Mesenteric fat pad (tissue), 1 donor: ENCODE measurements around the gene WNT8B. TPM values are rescaled to one million over a fixed set of nuclear protein-coding genes. Genes with fewer than 3 reads are reported as not detected.

Experiments used
- DNase-seq: peaks from one replicate; pipeline ENCODE4 v3.0.0-alpha.2; 2020; ENCODE audit warnings: low spot score
- total RNA-seq: library from RNA; stranded (reverse); fragmentation: NEBNext Ultra II Directional; extraction: Animal tissue kit (Norgen Biotek cat#: 25700); gene quantifications from one replicate; pipeline ENCODE4 v1.2.1, GENCODE V29; 2021
- donor health status: DM: yes; HTN: yes; CAD: no.

Gene WNT8B
- total RNA-seq, 1 donor from 2014 or later: not detected

DNA sequence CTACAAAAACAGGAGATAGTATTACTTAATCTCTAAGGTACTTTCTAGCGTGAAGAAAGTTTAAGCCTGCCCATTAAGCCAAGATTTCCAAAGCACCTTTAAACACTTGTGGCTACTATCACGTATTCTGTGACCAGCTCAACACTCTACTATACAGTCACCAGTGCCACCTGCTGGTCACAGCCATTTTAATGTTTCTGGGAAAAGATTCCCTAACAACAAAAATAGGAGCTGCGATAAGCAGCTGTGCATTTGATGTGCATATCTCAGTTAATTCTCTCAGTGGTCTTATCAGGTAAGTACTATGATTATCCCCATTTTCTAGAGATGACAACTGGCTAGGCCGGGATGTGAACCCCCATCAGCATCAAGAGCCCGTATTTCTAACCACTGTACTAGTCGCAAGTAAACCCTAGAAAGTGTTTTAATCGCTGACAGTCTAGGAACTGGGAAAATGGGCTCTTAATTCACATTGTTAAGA is 56.0 kb downstream of the WNT8B start:
- no peak for DNase-seq

GRCh38 chr10:100519311-100520051 is 56.7 kb downstream of the WNT8B start, which contains the start of gene SEC31B:
TSS of gene SEC31B (minus strand) at chr10:100519861. CDS start at chr10:100516952, 2,909 bp downstream.
- no peak for DNase-seq

DNA sequence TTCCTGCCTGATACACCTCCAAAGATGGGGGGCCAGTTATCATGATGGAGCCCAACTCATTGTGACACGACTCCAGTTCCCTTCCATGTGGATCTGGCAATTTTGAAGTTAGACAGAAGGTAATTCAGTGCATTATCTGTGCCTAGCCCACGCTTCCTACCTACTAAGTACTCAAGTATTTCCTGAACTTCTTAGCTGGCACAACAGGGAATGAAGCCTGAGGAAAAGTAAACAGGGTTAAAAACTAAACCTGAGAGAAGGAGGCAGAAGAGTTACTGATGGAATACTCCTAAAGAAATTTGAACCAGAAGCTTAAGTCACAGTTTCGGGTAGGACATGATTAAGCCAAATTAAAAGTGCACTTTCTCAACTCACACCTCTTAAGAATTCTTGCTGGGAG is 58.0 kb downstream of the WNT8B start:
- no peak for DNase-seq

DNA sequence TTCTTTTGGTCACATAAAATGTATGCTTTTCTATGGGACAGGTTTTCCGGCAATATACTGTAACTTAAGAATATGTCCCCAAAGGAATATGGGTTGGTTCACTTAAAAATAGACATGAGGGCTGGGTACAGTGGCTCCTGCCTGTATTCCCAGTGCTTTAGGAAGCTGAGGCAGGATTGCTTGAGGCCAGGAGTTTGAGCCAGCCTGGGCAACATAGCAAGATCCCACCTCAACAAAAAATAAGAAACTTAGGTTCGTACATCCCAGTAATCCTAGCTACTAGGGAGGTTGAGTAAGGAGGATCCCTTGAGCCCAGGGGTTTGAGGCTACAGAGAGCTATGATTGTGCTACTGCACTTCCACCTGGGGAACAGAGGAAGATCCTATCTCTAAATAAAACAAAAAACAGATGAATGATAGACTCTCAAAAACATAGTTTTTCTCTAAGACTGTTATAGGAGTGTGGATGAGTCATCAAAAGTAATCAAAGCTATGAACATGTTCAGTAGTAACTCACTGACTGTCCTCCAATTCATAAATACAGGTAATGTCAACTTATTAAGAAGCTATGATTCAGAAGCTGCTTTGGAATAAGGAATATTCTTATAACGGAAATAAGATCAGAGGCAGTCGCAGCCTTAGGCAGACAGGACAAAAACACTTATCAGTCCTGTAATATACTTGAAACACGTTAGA is 59.4 kb downstream of the WNT8B start:
- DNase-seq: no peak

GRCh38 chr10:100522945-100523344 is 60.1 kb downstream of the WNT8B start:
- DNase-seq: no peak

GRCh38 chr10:100524206-100524605 is 61.4 kb downstream of the WNT8B start:
- no peak for DNase-seq

- no peak for DNase-seq
Observed at GRCh38 chr10:100524638-100525037, 61.8 kb downstream of the WNT8B start.

GRCh38 chr10:100528123-100528886 is 65.5 kb downstream of the WNT8B start:
- DNase-seq: no peak

GRCh38 chr10:100528921-100529474 is 66.2 kb downstream of the WNT8B start:
- DNase-seq: no peak

GRCh38 chr10:100529475-100530298 is 66.9 kb downstream of the WNT8B start, which contains the start of gene NDUFB8:
TSS of gene NDUFB8 (minus strand) at chr10:100529871. CDS start at chr10:100529851, 20 bp downstream.
- DNase-seq: peak; percentile 97

- DNase-seq: no peak
Observed at GRCh38 chr10:100531761-100532160, 69.0 kb downstream of the WNT8B start.

Other genes with a start within 250 kb of the WNT8B start
- gene CHUK, start 233.4 kb upstream of the WNT8B start, total RNA-seq: 22.9 TPM
- 19.0 TPM for gene CWF19L1, start 195.4 kb upstream of the WNT8B start, total RNA-seq
- 30.4 TPM for gene BLOC1S2, start 176.3 kb upstream of the WNT8B start, total RNA-seq
- 0.39 TPM for gene PKD2L1, start 132.8 kb upstream of the WNT8B start, total RNA-seq
- gene SCD, start 115.8 kb upstream of the WNT8B start, total RNA-seq: 1,693 TPM
- gene SEC31B, start 56.9 kb downstream of the WNT8B start, total RNA-seq: 9.8 TPM
- 123 TPM for gene NDUFB8, start 66.9 kb downstream of the WNT8B start, total RNA-seq
- gene HIF1AN, start 72.9 kb downstream of the WNT8B start, total RNA-seq: 29.2 TPM